GM12875 (cell line): ENCODE data around the gene SMAD9.

ENCODE experiments used
- H3K4me3 ChIP-seq: one replicate; pipeline ENCODE4 v1.5.1; 2011; ENCODE audit warnings: low read depth, low read length, control low read depth
- TF ChIP-seq, protein P1 (sequence below): IDR thresholded peaks from 2 replicates; pipeline ENCODE4 v1.5.1; 2011; ENCODE audit warnings: low read depth, mild to moderate bottlenecking, control low read depth, inconsistent platforms, low read length, moderate library complexity, borderline replicate concordance; ENCODE audit not compliant: insufficient read depth

Gene SMAD9

DNA sequence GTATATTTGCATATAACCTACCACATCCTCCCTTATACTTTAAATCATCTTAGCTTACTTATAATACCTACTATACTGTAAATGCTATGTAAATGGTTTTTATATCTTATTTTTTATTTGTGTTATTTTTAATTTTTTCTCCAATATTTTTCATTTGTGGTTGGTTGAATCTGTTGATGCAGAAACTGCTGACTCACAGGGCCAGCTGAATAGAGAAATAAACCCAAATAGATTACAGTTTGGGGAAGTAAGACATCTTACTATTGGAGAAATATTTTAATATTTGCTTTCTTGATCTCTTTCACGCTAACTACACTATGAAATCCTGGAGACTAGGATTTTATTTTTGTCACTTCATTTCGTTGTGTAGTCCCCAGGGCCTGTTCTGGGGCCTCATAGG lies 7.1 kb downstream of the SMAD9 start:
- TF ChIP-seq, protein P1, sequence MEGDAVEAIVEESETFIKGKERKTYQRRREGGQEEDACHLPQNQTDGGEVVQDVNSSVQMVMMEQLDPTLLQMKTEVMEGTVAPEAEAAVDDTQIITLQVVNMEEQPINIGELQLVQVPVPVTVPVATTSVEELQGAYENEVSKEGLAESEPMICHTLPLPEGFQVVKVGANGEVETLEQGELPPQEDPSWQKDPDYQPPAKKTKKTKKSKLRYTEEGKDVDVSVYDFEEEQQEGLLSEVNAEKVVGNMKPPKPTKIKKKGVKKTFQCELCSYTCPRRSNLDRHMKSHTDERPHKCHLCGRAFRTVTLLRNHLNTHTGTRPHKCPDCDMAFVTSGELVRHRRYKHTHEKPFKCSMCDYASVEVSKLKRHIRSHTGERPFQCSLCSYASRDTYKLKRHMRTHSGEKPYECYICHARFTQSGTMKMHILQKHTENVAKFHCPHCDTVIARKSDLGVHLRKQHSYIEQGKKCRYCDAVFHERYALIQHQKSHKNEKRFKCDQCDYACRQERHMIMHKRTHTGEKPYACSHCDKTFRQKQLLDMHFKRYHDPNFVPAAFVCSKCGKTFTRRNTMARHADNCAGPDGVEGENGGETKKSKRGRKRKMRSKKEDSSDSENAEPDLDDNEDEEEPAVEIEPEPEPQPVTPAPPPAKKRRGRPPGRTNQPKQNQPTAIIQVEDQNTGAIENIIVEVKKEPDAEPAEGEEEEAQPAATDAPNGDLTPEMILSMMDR: no peak
- no peak overlapping the region for H3K4me3 ChIP-seq

GRCh38 chr13:36912369-36912768 lies 7.7 kb downstream of the SMAD9 start:
- H3K4me3 ChIP-seq: no peak overlapping the region
- TF ChIP-seq, protein P1: no peak

- TF ChIP-seq, protein P1: no peak
- H3K4me3 ChIP-seq: no peak overlapping the region
These were observed 9.5 kb downstream of the SMAD9 start for GRCh38 chr13:36910545-36910944.

DNA sequence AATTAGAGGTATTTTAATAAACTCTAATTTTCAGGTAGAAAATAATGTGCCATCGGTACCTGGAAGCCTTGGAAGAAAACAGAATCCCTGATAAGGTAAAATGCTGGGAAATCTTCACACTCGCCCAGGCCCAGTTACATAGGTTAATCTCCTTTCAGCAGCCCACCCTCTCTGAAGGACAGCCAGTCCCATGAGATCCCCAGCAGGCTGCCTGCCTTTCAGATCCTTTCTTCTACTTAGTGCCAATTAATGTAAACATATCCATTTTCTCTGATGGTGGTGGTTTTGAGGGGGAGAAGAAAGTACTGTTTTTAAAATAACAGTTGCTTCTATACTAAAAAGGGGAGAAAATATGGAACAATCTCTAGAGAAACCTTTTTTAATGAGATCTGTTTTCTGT lies 12.2 kb downstream of the SMAD9 start:
- TF ChIP-seq, protein P1: no peak
- no peak overlapping the region for H3K4me3 ChIP-seq

GRCh38 chr13:36907266-36907665 lies 12.8 kb downstream of the SMAD9 start:
- H3K4me3 ChIP-seq: no peak overlapping the region
- TF ChIP-seq, protein P1: no peak

DNA sequence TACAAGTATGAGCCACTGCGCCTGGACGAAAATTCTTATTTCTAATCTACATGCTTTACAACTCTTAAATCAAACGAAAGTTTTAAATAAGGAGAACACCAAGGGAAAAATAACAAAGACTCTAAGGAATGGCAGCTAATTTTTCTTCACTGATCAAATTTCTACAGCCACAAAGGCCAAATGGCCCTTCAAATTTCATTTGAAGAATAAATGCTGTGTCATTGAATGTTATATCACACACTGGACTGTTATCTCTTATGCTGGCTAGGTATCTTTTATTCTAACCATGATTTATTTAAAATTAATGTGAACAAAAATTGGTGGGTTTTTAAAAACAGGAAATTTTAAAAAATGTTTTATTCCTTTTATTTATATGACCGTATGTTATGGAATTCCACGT lies 14.1 kb downstream of the SMAD9 start:
- H3K4me3 ChIP-seq: no peak overlapping the region
- TF ChIP-seq, protein P1: no peak

- no peak overlapping the region for H3K4me3 ChIP-seq
- TF ChIP-seq, protein P1: no peak
These were observed 16.0 kb downstream of the SMAD9 start for GRCh38 chr13:36903925-36904595.
